ENCODE measurements around the gene AJAP1. TPM values are rescaled to one million over a fixed set of nuclear protein-coding genes. Genes with fewer than 3 reads are reported as not detected.

The AJAP1 gene
- polyA plus RNA-seq, 1 experiment: not detected

DNA sequence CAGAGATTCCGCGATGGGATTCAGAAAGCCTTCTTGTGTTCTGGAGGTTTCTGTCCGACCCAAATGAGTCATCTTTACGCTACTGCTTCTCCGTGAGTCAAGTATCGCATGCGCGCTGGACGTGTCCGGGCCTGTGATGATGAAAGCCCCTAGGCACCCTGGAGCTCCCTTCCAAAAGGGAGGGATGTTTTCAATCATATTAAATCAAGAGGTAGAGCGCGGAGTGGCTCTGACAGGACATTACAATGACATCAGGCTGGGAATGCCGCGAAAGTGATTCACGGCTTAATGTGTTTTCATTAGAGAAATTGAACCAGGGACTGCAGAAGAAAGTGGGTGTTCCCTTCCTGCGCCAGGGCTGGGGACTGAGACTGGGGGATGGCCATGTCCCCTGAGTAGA lies 48.5 kb downstream of the AJAP1 start:
- POLR2A ChIA-PET: no interaction called here
- peaks cover 83% of the 10 kb centered on the region for H3K9me3 ChIP-seq (ENCODE audit: control insufficient read depth, insufficient read depth, low read length)
- CTCF ChIA-PET: no interaction called here
- H3K27me3 ChIP-seq (ENCODE audit: control insufficient read depth, insufficient read depth, low read length): no peaks in the 10 kb centered on the region
- TF ChIP-seq, protein P1, sequence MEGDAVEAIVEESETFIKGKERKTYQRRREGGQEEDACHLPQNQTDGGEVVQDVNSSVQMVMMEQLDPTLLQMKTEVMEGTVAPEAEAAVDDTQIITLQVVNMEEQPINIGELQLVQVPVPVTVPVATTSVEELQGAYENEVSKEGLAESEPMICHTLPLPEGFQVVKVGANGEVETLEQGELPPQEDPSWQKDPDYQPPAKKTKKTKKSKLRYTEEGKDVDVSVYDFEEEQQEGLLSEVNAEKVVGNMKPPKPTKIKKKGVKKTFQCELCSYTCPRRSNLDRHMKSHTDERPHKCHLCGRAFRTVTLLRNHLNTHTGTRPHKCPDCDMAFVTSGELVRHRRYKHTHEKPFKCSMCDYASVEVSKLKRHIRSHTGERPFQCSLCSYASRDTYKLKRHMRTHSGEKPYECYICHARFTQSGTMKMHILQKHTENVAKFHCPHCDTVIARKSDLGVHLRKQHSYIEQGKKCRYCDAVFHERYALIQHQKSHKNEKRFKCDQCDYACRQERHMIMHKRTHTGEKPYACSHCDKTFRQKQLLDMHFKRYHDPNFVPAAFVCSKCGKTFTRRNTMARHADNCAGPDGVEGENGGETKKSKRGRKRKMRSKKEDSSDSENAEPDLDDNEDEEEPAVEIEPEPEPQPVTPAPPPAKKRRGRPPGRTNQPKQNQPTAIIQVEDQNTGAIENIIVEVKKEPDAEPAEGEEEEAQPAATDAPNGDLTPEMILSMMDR (IDR thresholded peaks at IDR 0.05; ENCODE audit: low read depth, low read length): no peak
- no peak overlapping the region for H3K4me3 ChIP-seq (ENCODE audit: low read depth, low read length)
- DNase-seq (ENCODE audit: low read depth, low spot score): no peak
- no peak overlapping the region for H3K27ac ChIP-seq (ENCODE audit: low read depth, low read length)

DNA sequence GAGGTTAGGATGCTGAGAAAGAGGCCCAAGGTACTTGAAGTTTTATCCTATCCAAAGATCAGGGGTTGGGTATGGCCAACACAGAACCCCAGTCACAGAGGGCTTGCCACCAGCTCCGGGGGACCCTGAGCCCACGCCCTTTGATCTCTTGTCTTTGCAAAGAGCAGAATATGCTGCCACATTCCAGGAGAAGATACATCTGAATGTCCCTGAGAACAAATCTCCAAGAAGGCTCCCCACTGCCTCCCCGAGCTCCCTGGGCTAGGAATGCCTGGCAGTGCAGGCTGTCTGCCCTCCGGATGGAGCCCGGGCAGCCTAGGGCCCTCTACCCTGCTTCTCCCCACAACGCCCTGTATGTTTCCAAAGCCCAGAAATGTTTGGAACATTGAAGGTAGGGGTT lies 49.2 kb downstream of the AJAP1 start:
- POLR2A ChIA-PET: no interaction called here
- no peak for DNase-seq (ENCODE audit: low read depth, low spot score)
- TF ChIP-seq, protein P1 (IDR thresholded peaks at IDR 0.05; ENCODE audit: low read depth, low read length): no peak
- CTCF ChIA-PET: no interaction called here
- H3K27me3 ChIP-seq (ENCODE audit: control insufficient read depth, insufficient read depth, low read length): no peaks in the 10 kb centered on the region
- no peak overlapping the region for H3K27ac ChIP-seq (ENCODE audit: low read depth, low read length)
- H3K4me3 ChIP-seq (ENCODE audit: low read depth, low read length): no peak overlapping the region
- peaks cover 83% of the 10 kb centered on the region for H3K9me3 ChIP-seq (ENCODE audit: control insufficient read depth, insufficient read depth, low read length)

DNA sequence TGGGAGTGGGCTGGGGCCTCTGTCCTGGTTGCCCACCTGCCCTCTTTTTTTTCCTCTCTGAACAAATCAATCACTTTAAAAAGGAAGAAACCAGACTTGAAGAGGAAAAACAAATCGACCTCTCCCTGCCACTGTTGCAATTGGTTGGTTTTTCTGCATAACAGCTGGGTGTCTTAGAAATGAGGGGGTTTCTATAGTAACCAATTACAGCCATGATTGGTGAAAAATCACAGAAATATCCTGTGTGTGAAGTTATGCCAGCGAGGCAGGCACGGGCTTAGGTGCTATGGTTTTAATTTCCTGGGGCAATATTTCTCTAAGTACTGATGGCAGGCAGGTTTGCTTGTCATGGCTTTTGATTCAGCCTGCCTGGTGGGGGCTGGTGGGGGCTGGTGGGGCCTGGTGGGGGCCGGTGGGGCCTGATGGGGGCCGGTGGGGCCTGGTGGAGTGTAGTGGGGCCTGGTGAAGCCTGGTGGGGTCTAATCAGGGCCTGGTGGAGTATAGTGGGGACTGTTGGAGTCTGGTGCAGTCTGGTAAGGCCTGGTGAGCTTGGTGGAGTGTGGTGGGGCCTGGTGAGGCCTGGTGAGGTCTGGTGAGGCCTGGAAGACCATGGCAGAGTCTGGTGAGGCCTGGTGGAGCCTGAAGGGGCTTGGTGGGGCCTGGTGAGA lies 54.6 kb downstream of the AJAP1 start:
- no peak for DNase-seq (ENCODE audit: low read depth, low spot score)
- Histone ChIP-seq H3K9me3 (ENCODE audit: control insufficient read depth, insufficient read depth, low read length) (peaks cover 81% of the 10 kb centered on the region), H3K27me3 (ENCODE audit: control insufficient read depth, insufficient read depth, low read length) (no peaks in the 10 kb centered on the region), H3K4me3 (ENCODE audit: low read depth, low read length) (no peak overlapping the region), H3K27ac (ENCODE audit: low read depth, low read length) (no peak overlapping the region)
- POLR2A ChIA-PET: no interaction called here
- TF ChIP-seq, protein P1 (IDR thresholded peaks at IDR 0.05; ENCODE audit: low read depth, low read length): no peak
- CTCF ChIA-PET: no interaction called here

DNA sequence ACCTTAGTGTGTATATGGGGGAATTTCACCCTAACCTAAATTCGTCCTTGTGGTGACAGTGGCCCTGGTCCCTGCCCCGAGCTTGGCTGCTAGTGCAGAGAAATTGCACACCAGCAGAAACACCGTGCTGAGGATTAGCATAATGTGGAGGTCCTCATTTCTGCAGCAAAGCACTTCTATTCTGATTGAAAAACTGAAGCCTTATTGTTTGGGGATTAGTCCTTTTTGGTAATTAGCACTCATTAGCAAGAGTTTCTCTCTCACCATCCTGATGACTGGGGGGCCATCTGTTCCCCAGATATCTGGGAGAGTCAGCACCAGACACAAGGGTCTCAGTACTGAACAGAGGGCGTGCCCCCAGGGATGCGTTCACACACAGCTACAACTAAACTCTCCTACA lies 55.2 kb downstream of the AJAP1 start:
- Histone ChIP-seq H3K4me3 (ENCODE audit: low read depth, low read length) (no peak overlapping the region), H3K27ac (ENCODE audit: low read depth, low read length) (no peak overlapping the region), H3K27me3 (ENCODE audit: control insufficient read depth, insufficient read depth, low read length) (no peaks in the 10 kb centered on the region), H3K9me3 (ENCODE audit: control insufficient read depth, insufficient read depth, low read length) (peaks cover 86% of the 10 kb centered on the region)
- ChIA-PET CTCF (no interaction called here), POLR2A (no interaction called here)
- no peak for DNase-seq (ENCODE audit: low read depth, low spot score)
- TF ChIP-seq, protein P1 (IDR thresholded peaks at IDR 0.05; ENCODE audit: low read depth, low read length): no peak

DNA sequence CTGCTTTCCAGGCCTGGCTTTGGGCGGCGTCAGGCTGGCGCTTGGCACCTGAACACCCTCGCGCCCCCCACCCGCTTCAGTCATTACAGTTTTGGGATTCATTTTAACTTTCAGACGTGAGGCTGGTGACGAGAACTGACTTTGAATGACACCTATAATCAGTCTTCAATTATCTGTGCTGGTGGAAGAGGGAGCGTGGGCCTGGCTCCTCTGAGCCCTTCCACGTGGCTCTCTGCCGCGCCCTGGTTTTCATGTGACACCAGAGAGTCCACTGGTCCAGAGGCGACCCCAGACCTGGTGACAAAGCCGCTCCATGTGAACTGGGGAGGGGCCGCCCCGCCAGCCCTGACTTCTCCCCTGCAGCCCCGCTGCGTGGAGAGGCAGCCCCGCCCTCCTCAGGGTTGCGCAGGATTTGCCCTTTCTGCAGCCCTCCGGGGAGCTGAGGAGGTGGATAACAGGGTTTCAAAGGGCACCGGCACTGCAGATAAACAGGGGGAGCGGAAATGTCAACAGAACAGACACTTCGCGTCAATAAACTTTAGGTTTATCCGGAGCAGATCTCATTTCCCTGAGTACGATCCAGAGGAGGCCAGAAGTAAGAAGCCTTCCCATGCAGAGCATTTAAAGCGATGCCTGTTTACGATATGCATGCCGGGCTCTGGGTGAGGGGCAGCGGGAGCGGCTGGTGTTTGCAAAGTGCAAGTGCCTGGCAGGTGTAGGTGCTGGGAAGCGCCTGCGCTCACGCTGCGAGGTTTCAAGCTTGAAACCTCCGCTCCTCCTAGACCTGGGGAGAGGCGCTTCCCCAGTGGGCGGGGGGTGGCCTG lies 56.4 kb downstream of the AJAP1 start:
- POLR2A ChIA-PET: no interaction called here
- no peak overlapping the region for H3K27ac ChIP-seq (ENCODE audit: low read depth, low read length)
- CTCF ChIA-PET: no interaction called here
- H3K27me3 ChIP-seq (ENCODE audit: control insufficient read depth, insufficient read depth, low read length): no peaks in the 10 kb centered on the region
- no peak for DNase-seq (ENCODE audit: low read depth, low spot score)
- no peak overlapping the region for H3K4me3 ChIP-seq (ENCODE audit: low read depth, low read length)
- TF ChIP-seq, protein P1 (IDR thresholded peaks at IDR 0.05; ENCODE audit: low read depth, low read length): no peak
- peaks cover 87% of the 10 kb centered on the region for H3K9me3 ChIP-seq (ENCODE audit: control insufficient read depth, insufficient read depth, low read length)
